Endodermal cell (in vitro differentiated cells): ENCODE measurements around the gene LYPLA2. TPM values are rescaled to one million over a fixed set of nuclear protein-coding genes. Genes with fewer than 3 reads are reported as not detected.
"Not testable (repeated sequence)": the region's sequence is repeated elsewhere in the genome, so short reads cannot be mapped to it uniquely, and the experiment has no call there.

ENCODE experiments used
- DNase-seq: peaks from one replicate; pipeline ENCODE4 v3.0.0-alpha.2; 2017
- H3K27ac ChIP-seq: 2 replicates; pipeline ENCODE4 v1.5.1; 2013; ENCODE audit warnings: mild to moderate bottlenecking, low read depth, low read length, moderate library complexity
- H3K27me3 ChIP-seq: 2 replicates; pipeline ENCODE4 v1.6.1; 2013; ENCODE audit warnings: mild to moderate bottlenecking, low read length, moderate library complexity; ENCODE audit not compliant: insufficient read depth, control insufficient read depth, poor library complexity, severe bottlenecking
- H3K36me3 ChIP-seq: 2 replicates; pipeline ENCODE4 v1.7.0; 2013; ENCODE audit warnings: mild to moderate bottlenecking, low read length, moderate library complexity; ENCODE audit not compliant: control insufficient read depth, insufficient read depth
- H3K4me1 ChIP-seq: one replicate; pipeline ENCODE4 v1.7.0; 2013; ENCODE audit warnings: low read length; ENCODE audit not compliant: control insufficient read depth, insufficient read depth
- H3K4me3 ChIP-seq: 2 replicates; pipeline ENCODE4 v1.5.1; 2013; ENCODE audit warnings: mild to moderate bottlenecking, low read length, moderate library complexity
- H3K9ac ChIP-seq: 2 replicates; pipeline ENCODE4 v1.6.1; 2013; ENCODE audit warnings: mild to moderate bottlenecking, low read length, moderate library complexity; ENCODE audit not compliant: poor library complexity, severe bottlenecking; ENCODE audit errors: extremely low read depth
- H3K9me3 ChIP-seq: 2 replicates; pipeline ENCODE4 v1.6.1; 2013; ENCODE audit warnings: mild to moderate bottlenecking, low read length, moderate library complexity; ENCODE audit not compliant: control insufficient read depth
- H3K27ac Mint-ChIP-seq: 2 replicates; pipeline ENCODE4 v1.8.0; 2020; ENCODE audit warnings: mixed read lengths
- H3K27me3 Mint-ChIP-seq: 2 replicates; pipeline ENCODE4 v1.8.0; 2021; ENCODE audit warnings: mild to moderate bottlenecking, mixed read lengths; ENCODE audit not compliant: insufficient read depth
- H3K36me3 Mint-ChIP-seq: 2 replicates; pipeline ENCODE4 v1.8.0; 2020; ENCODE audit warnings: low read depth, mixed read lengths
- H3K4me1 Mint-ChIP-seq: 2 replicates; pipeline ENCODE4 v1.8.0; 2020; ENCODE audit warnings: mixed read lengths
- H3K4me3 Mint-ChIP-seq: 2 replicates; pipeline ENCODE4 v1.8.0; 2020; ENCODE audit warnings: mild to moderate bottlenecking, moderate library complexity, mixed read lengths
- H3K9me3 Mint-ChIP-seq: 2 replicates; pipeline ENCODE4 v1.8.0; 2020; ENCODE audit warnings: mild to moderate bottlenecking, mixed read lengths
- CTCF ChIP-seq: fragments of 200-600 bp; sonication (generic); conservative IDR thresholded peaks from 2 replicates; pipeline ENCODE4 v1.5.0; 2021; ENCODE audit warnings: antibody characterized with exemption, mild to moderate bottlenecking
- WGBS, 2 experiments: methylation state at CpG; one replicate each; pipeline versions ENCODE4 v1.1.5 to v1.1.7; 2013; ENCODE audit warnings: missing lambda C conversion rate in 2 of 2, mixed read lengths in 1 of 2; ENCODE audit not compliant: insufficient coverage in 1 of 2, insufficient read length in 1 of 2; 5-methylcytosine and 5-hydroxymethylcytosine counted together
- total RNA-seq, 2 donors: library from RNA; stranded (reverse); fragmentation: NEBNext Ultra II Directional in 1 of 2; extraction: Animal tissue kit (Norgen Biotek cat#: 25700) in 1 of 2; gene quantifications; 2 replicates in 1 of 2; 3 replicates in 1 of 2; pipeline ENCODE4 v1.2.1, GENCODE V29; 2021

Gene LYPLA2
- total RNA-seq, 2 donors from 2014 or later = 103 to 107 TPM

- peak; percentile 94 for DNase-seq
- H3K27ac Mint-ChIP-seq = peak within 1 kb of the TSS; percentile 98
- Histone ChIP-seq H3K4me1 (no peaks in the 10 kb centered on the region), H3K27ac (peak within 1 kb of the TSS; percentile 66), H3K9me3 (no peaks in the 10 kb centered on the region), H3K4me3 (peak within 1 kb of the TSS; percentile 95), H3K9ac (peak within 1 kb of the TSS; percentile 85), H3K27me3 (no peaks in the 10 kb centered on the region), H3K36me3 (peaks cover 23% of the 10 kb centered on the region)
- no peaks in the 10 kb centered on the region for H3K27me3 Mint-ChIP-seq
- H3K4me1 Mint-ChIP-seq = peaks cover 7% of the 10 kb centered on the region
- TF ChIP-seq CTCF = no peak
- H3K36me3 Mint-ChIP-seq = peaks cover 9% of the 10 kb centered on the region
- 0 to 1% methylated on average over 23 to 83 of the region's 91 CpGs for WGBS, 2 experiments
- H3K9me3 Mint-ChIP-seq = no peaks in the 10 kb centered on the region
- H3K4me3 Mint-ChIP-seq = peak within 1 kb of the TSS; percentile 81
Observed at GRCh38 chr1:23777979-23778814, 12.7 kb upstream of the LYPLA2 start, which contains the start of gene PITHD1. TSS of gene PITHD1 (plus strand) at chr1:23778418. CDS start at chr1:23778516, 98 bp downstream.

DNA sequence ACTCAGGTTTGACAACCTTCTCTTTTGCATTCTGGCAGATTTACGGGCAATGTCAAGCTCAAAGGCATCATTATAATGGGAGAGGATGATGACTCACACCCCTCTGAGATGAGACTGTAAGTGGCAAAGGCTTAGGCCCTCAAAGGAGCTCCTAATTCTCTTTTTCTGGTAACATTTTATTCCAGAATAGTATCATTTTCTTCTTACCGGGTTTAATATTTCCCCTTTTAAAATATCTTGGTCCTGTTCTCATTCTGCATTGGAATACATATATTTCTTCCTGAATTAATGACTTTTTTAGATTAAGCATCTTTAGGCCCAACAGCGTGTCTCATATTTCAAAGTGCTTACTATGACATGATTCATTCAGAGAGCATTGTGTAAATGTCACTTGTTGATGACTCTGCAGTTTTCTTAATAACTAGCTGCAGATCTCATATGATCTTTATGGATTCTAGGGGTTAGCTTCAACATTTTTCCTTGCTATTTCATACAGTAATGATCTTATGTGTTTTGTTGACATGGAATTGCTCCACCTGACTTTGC lies 11.0 kb upstream of the LYPLA2 start:
- Mint-ChIP-seq H3K4me3 (peak overlapping the region; percentile 81), H3K9me3 (no peaks in the 10 kb centered on the region), H3K36me3 (peaks cover 20% of the 10 kb centered on the region), H3K27ac (no peak overlapping the region), H3K4me1 (peaks cover 7% of the 10 kb centered on the region), H3K27me3 (no peaks in the 10 kb centered on the region)
- Histone ChIP-seq H3K9ac (no peak overlapping the region), H3K27me3 (no peaks in the 10 kb centered on the region), H3K36me3 (peaks cover 37% of the 10 kb centered on the region), H3K4me3 (peak overlapping the region; percentile 95), H3K27ac (no peak overlapping the region), H3K4me1 (no peaks in the 10 kb centered on the region), H3K9me3 (no peaks in the 10 kb centered on the region)
- no peak for DNase-seq
- 94 to 100% methylated on average over 3 of the region's 3 CpGs for WGBS, 2 experiments
- no peak for TF ChIP-seq CTCF

GRCh38 chr1:23783141-23783540 lies 7.8 kb upstream of the LYPLA2 start:
- not testable (repeated sequence) for H3K9me3 ChIP-seq, DNase-seq, H3K27ac ChIP-seq, H3K9ac ChIP-seq, H3K4me3 ChIP-seq, H3K27me3 ChIP-seq, H3K9me3 Mint-ChIP-seq, H3K4me1 ChIP-seq, H3K27ac Mint-ChIP-seq, H3K4me3 Mint-ChIP-seq, H3K4me1 Mint-ChIP-seq, H3K27me3 Mint-ChIP-seq
- H3K36me3 ChIP-seq = peaks cover 68% of the 10 kb centered on the region
- H3K36me3 Mint-ChIP-seq = peaks cover 50% of the 10 kb centered on the region
- 94 to 99% methylated on average over 3 to 6 of the region's 11 CpGs for WGBS, 2 experiments
